Measurements from ENCODE around the gene RNF2. TPM values are rescaled to one million over a fixed set of nuclear protein-coding genes. Genes with fewer than 3 reads are reported as not detected.

RNF2 gene
- polyA plus RNA-seq, 1 experiment: 12.6 TPM

DNA sequence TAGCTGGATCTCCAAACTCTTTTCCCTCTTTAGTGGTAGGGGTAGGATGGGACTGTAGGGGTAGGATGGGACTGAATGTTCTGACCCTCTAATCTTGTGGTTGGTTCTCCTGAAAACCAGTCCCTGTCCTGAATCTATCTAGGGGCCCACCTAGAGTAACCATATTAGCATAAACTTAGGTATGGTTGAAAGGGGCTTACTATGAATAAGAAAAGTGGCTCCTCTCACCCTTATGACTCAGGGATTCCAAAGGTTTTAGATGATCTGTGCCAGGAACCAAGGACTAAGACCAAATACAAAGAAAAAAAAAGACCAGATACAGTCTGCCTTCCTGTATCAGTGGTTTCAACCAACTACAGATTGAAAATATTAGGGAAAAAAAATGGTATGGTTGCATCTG, 28.9 kb downstream of the RNF2 start:
- Histone ChIP-seq H3K27me3 (ENCODE audit: control insufficient read depth, insufficient read depth, low read length) (no peaks in the 10 kb centered on the region), H3K36me3 (ENCODE audit: control insufficient read depth, insufficient read depth, low read length) (no peaks in the 10 kb centered on the region), H3K4me3 (ENCODE audit: low read depth, low read length) (no peak overlapping the region)
- CTCF ChIA-PET: no interaction called here
- POLR2A ChIA-PET: no interaction called here
- no peak for TF ChIP-seq CTCF (IDR thresholded peaks at IDR 0.05; ENCODE audit: insufficient read depth, low read depth, low read length)
- no peak for DNase-seq (ENCODE audit: low read depth)

- Histone ChIP-seq H3K36me3 (ENCODE audit: control insufficient read depth, insufficient read depth, low read length) (no peaks in the 10 kb centered on the region), H3K4me3 (ENCODE audit: low read depth, low read length) (no peak overlapping the region), H3K27me3 (ENCODE audit: control insufficient read depth, insufficient read depth, low read length) (no peaks in the 10 kb centered on the region)
- DNase-seq (ENCODE audit: low read depth): no peak
- no peak for TF ChIP-seq CTCF (IDR thresholded peaks at IDR 0.05; ENCODE audit: insufficient read depth, low read depth, low read length)
- ChIA-PET CTCF (interaction anchor here (1.0 kb wide), 1 partner anchor 22 kb away, joined by 3 read pairs; no protein-coding TSS in a partner anchor), POLR2A (no interaction called here)
These were observed 30.1 kb downstream of the RNF2 start for GRCh38 chr1:185075476-185075875.

- ChIA-PET CTCF (no interaction called here), POLR2A (no interaction called here)
- H3K4me3 ChIP-seq (ENCODE audit: low read depth, low read length): no peak overlapping the region
- DNase-seq (ENCODE audit: low read depth): no peak
- no peak for TF ChIP-seq CTCF (IDR thresholded peaks at IDR 0.05; ENCODE audit: insufficient read depth, low read depth, low read length)
- H3K36me3 ChIP-seq (ENCODE audit: control insufficient read depth, insufficient read depth, low read length): no peaks in the 10 kb centered on the region
- no peaks in the 10 kb centered on the region for H3K27me3 ChIP-seq (ENCODE audit: control insufficient read depth, insufficient read depth, low read length)
These were observed 32.0 kb downstream of the RNF2 start for GRCh38 chr1:185077374-185077773.

GRCh38 chr1:185080422-185080821, 35.1 kb downstream of the RNF2 start:
- POLR2A ChIA-PET: no interaction called here
- CTCF ChIA-PET: no interaction called here
- DNase-seq (ENCODE audit: low read depth): no peak
- TF ChIP-seq CTCF (IDR thresholded peaks at IDR 0.05; ENCODE audit: insufficient read depth, low read depth, low read length): no peak
- Histone ChIP-seq H3K36me3 (ENCODE audit: control insufficient read depth, insufficient read depth, low read length) (no peaks in the 10 kb centered on the region), H3K27me3 (ENCODE audit: control insufficient read depth, insufficient read depth, low read length) (no peaks in the 10 kb centered on the region), H3K4me3 (ENCODE audit: low read depth, low read length) (no peak overlapping the region)

DNA sequence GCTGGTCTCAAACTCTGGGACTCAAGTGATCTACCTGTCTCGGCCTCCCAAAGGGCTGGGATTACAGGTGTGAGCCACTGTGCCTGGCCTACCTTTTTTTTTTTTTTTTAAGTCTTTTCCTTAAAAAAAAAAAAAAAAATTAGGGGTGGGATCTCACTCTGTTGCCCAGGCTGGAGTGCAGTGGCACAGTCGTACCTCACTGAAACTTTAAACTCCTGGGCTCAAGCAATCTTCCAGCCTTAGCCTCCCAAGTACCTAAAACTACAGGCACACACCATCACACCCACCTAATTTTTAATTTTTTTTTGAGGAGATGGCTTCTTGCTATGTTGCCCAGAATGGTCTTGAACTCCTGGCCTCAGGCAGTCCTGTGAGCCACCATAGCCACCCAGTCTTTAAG, 38.5 kb downstream of the RNF2 start:
- CTCF ChIA-PET: interaction anchor here (0.9 kb wide), 1 partner anchor 15 kb away, joined by 3 read pairs; no protein-coding TSS in a partner anchor
- POLR2A ChIA-PET: no interaction called here

More for the DNA sequence above, 38.5 kb downstream of the RNF2 start:
- H3K27me3 ChIP-seq (ENCODE audit: control insufficient read depth, insufficient read depth, low read length): no peaks in the 10 kb centered on the region
- no peaks in the 10 kb centered on the region for H3K36me3 ChIP-seq (ENCODE audit: control insufficient read depth, insufficient read depth, low read length)
- no peak for DNase-seq (ENCODE audit: low read depth)
- TF ChIP-seq CTCF (IDR thresholded peaks at IDR 0.05; ENCODE audit: insufficient read depth, low read depth, low read length): no peak
- H3K4me3 ChIP-seq (ENCODE audit: low read depth, low read length): no peak overlapping the region
